IMR-90 (cell line): ENCODE measurements around the gene EIF4H. TPM values are rescaled to one million over a fixed set of nuclear protein-coding genes. Genes with fewer than 3 reads are reported as not detected.
A peak's percentile ranks its signal among the peaks of the same experiment; 100 is the strongest.

Experiments
- ATAC-seq: fragments of 200-7000 bp; cut with Tn5 transposase; 2 replicates; pipeline ENCODE4 v1.9.1; 2020; ENCODE audit warnings: low read depth, mild to moderate bottlenecking, moderate library complexity
- BruUV-seq: library from RNA; stranded (reverse); fragments of 400-500 nt; replicated peaks from 2 replicates; lab custom pipeline; 2021; lab: Mats Ljungman, UMichigan
- CTCF ChIA-PET: fragments of 300-600 bp; formaldehyde crosslinking; extraction: SDS; loops from one replicate; lab custom pipeline; 2021; ENCODE audit warnings: antibody characterized with exemption; lab: Yijun Ruan, JAX
- POLR2A ChIA-PET: fragments of 300-600 bp; sonication (Branson Sonifier 250); formaldehyde crosslinking; loops from one replicate; lab custom pipeline; 2022; ENCODE audit warnings: antibody characterized with exemption; ENCODE audit not compliant: unreplicated experiment; lab: Charles Lee
- DNase-seq: peaks from one replicate; pipeline ENCODE4 v3.0.0; 2013
- H2AFZ ChIP-seq: replicated peaks from 2 replicates; pipeline ENCODE3; 2013; ENCODE audit warnings: low read length, mild to moderate bottlenecking; ENCODE audit not compliant: poor library complexity
- H2AK5ac ChIP-seq: 2 replicates; pipeline ENCODE4 v1.6.1; 2013; ENCODE audit warnings: low read depth, low read length, inconsistent platforms
- H2AK9ac ChIP-seq: replicated peaks from 2 replicates; pipeline ENCODE3; 2013; ENCODE audit warnings: mild to moderate bottlenecking, low read depth, low read length, moderate library complexity; ENCODE audit not compliant: poor library complexity
- H2BK120ac ChIP-seq: 2 replicates; pipeline ENCODE4 v1.6.1; 2013; ENCODE audit warnings: low read depth, low read length, inconsistent platforms
- H2BK15ac ChIP-seq: 3 replicates; pipeline ENCODE4 v1.6.1; 2013; ENCODE audit warnings: low read depth, low read length, inconsistent platforms
- H2BK20ac ChIP-seq: 2 replicates; pipeline ENCODE4 v1.6.1; 2013; ENCODE audit warnings: low read depth, mild to moderate bottlenecking, inconsistent platforms, low read length, moderate library complexity
- H2BK5ac ChIP-seq: 2 replicates; pipeline ENCODE4 v1.6.1; 2013; ENCODE audit warnings: mild to moderate bottlenecking, low read depth, low read length, inconsistent platforms; ENCODE audit not compliant: poor library complexity, severe bottlenecking
- H3K14ac ChIP-seq: replicated peaks from 2 replicates; pipeline ENCODE4 v1.6.1; 2013; ENCODE audit warnings: low read depth, low read length, inconsistent platforms
- H3K18ac ChIP-seq: 2 replicates; pipeline ENCODE4 v1.6.1; 2013; ENCODE audit warnings: low read depth, low read length, control low read depth
- H3K23ac ChIP-seq: 2 replicates; pipeline ENCODE4 v1.6.1; 2013; ENCODE audit warnings: low read depth, low read length, inconsistent platforms
- H3K27ac ChIP-seq: 2 replicates; pipeline ENCODE4 v1.5.1; 2013; ENCODE audit warnings: mild to moderate bottlenecking, control low read depth, low read length; ENCODE audit not compliant: insufficient read depth
- H3K27me3 ChIP-seq: 2 replicates; pipeline ENCODE4 v1.6.1; 2013; ENCODE audit warnings: low read length; ENCODE audit not compliant: control insufficient read depth, insufficient read depth
- H3K36me3 ChIP-seq: 2 replicates; pipeline ENCODE4 v1.6.1; 2013; ENCODE audit warnings: low read length, mixed read lengths; ENCODE audit not compliant: control insufficient read depth, insufficient read depth
- H3K4ac ChIP-seq: 2 replicates; pipeline ENCODE4 v1.6.1; 2013; ENCODE audit warnings: low read depth, low read length, inconsistent platforms
- H3K4me1 ChIP-seq: 2 replicates; pipeline ENCODE4 v1.6.1; 2013; ENCODE audit warnings: low read length, mixed read lengths; ENCODE audit not compliant: control insufficient read depth, insufficient read depth
- H3K4me2 ChIP-seq: 2 replicates; pipeline ENCODE4 v1.6.1; 2013; ENCODE audit warnings: low read depth, mild to moderate bottlenecking, control low read depth, low read length, moderate library complexity
- H3K4me3 ChIP-seq: 2 replicates; pipeline ENCODE4 v1.5.1; 2013; ENCODE audit warnings: low read depth, mild to moderate bottlenecking, control low read depth, low read length, moderate library complexity; ENCODE audit not compliant: insufficient read depth
- H3K56ac ChIP-seq: 2 replicates; pipeline ENCODE4 v1.6.1; 2013; ENCODE audit warnings: low read length, inconsistent platforms; ENCODE audit not compliant: insufficient read depth; ENCODE audit errors: extremely low read depth
- H3K79me1 ChIP-seq, 2 experiments: 2 replicates each; pipeline ENCODE4 v1.6.1; 2013; ENCODE audit warnings: low read length in 2 of 2, inconsistent platforms in 1 of 2, low read depth in 1 of 2
- H3K9ac ChIP-seq: 2 replicates; pipeline ENCODE4 v1.6.1; 2013; ENCODE audit warnings: low read depth, low read length, control low read depth
- H3K9me1 ChIP-seq: 2 replicates; pipeline ENCODE4 v1.6.1; 2013; ENCODE audit warnings: low read length, inconsistent platforms; ENCODE audit not compliant: insufficient read depth
- H3K9me3 ChIP-seq: 2 replicates; pipeline ENCODE4 v1.6.1; 2013; ENCODE audit warnings: low read length; ENCODE audit not compliant: control insufficient read depth, insufficient read depth
- H4K20me1 ChIP-seq: 2 replicates; pipeline ENCODE4 v1.6.1; 2013; ENCODE audit warnings: low read length, inconsistent platforms; ENCODE audit not compliant: insufficient read depth
- H4K5ac ChIP-seq: 2 replicates; pipeline ENCODE4 v1.6.1; 2013; ENCODE audit warnings: mild to moderate bottlenecking, low read depth, low read length, control low read depth
- H4K8ac ChIP-seq, 2 experiments: 2 replicates each; pipeline ENCODE4 v1.6.1; 2013; ENCODE audit warnings: low read depth in 2 of 2, low read length in 2 of 2, control low read depth in 1 of 2, inconsistent platforms in 1 of 2
- H4K91ac ChIP-seq: 2 replicates; pipeline ENCODE4 v1.6.1; 2013; ENCODE audit warnings: low read depth, low read length, inconsistent platforms; ENCODE audit not compliant: insufficient read depth
- BHLHE40 ChIP-seq: fragments of 150-350 bp; IDR thresholded peaks from 2 replicates; pipeline ENCODE4 v1.6.1; 2016; ENCODE audit warnings: mild to moderate bottlenecking, low read depth, low read length
- CEBPB ChIP-seq: IDR thresholded peaks from 2 replicates; pipeline ENCODE4 v1.6.1; 2012; ENCODE audit warnings: low read depth, low read length, improper control_type of control experiment
- CHD1 ChIP-seq: IDR thresholded peaks from 2 replicates; pipeline ENCODE4 v1.6.1; 2012; ENCODE audit warnings: low read depth, low read length, improper control_type of control experiment
- CTCF ChIP-seq: conservative IDR thresholded peaks from 2 replicates; pipeline ENCODE4 v1.5.1; 2012; ENCODE audit warnings: mild to moderate bottlenecking, low read depth, low read length, improper control_type of control experiment
- ELK1 ChIP-seq: fragments of 150-350 bp; IDR thresholded peaks from 2 replicates; pipeline ENCODE4 v1.6.1; 2016; ENCODE audit warnings: low read depth, mild to moderate bottlenecking, low read length, moderate library complexity, borderline replicate concordance
- FOS ChIP-seq: fragments of 150-350 bp; IDR thresholded peaks from 2 replicates; pipeline ENCODE4 v1.6.1; 2016; ENCODE audit warnings: low read depth, low read length
- MAFK ChIP-seq: IDR thresholded peaks from 2 replicates; pipeline ENCODE4 v1.6.1; 2012; ENCODE audit warnings: low read depth, low read length, improper control_type of control experiment
- MAZ ChIP-seq: IDR thresholded peaks from 2 replicates; pipeline ENCODE4 v1.6.1; 2012; ENCODE audit warnings: low read depth, mild to moderate bottlenecking, low read length, improper control_type of control experiment, moderate library complexity, borderline replicate concordance
- MXI1 ChIP-seq: IDR thresholded peaks from 2 replicates; pipeline ENCODE4 v1.6.1; 2012; ENCODE audit warnings: low read depth, mild to moderate bottlenecking, low read length, moderate library complexity, borderline replicate concordance
- NFE2L2 ChIP-seq: fragments of 150-350 bp; IDR thresholded peaks from 2 replicates; pipeline ENCODE4 v1.6.1; 2016; ENCODE audit warnings: low read depth, mild to moderate bottlenecking, low read length
- POLR2A ChIP-seq: IDR thresholded peaks from 2 replicates; pipeline ENCODE4 v1.6.1; 2012; ENCODE audit warnings: mild to moderate bottlenecking, low read depth, low read length
- RAD21 ChIP-seq: IDR thresholded peaks from 2 replicates; pipeline ENCODE4 v1.6.1; 2012; ENCODE audit warnings: low read length, improper control_type of control experiment
- RCOR1 ChIP-seq: IDR thresholded peaks from 2 replicates; pipeline ENCODE4 v1.6.1; 2012; ENCODE audit warnings: mild to moderate bottlenecking, low read length, improper control_type of control experiment; ENCODE audit not compliant: insufficient replicate concordance
- RFX5 ChIP-seq: IDR thresholded peaks from 2 replicates; pipeline ENCODE4 v1.8.0; 2012; ENCODE audit warnings: low read depth, mild to moderate bottlenecking, low read length, moderate library complexity
- SMC3 ChIP-seq: fragments of 150-350 bp; IDR thresholded peaks from 2 replicates; pipeline ENCODE4 v1.6.1; 2016; ENCODE audit warnings: low read depth, mild to moderate bottlenecking, antibody characterized with exemption, low read length, moderate library complexity
- USF2 ChIP-seq: fragments of 150-350 bp; IDR thresholded peaks from 2 replicates; pipeline ENCODE4 v1.6.1; 2017; ENCODE audit warnings: mild to moderate bottlenecking, antibody characterized with exemption, low read length, low read depth
- WGBS, 2 experiments: methylation state at CpG; one replicate each; pipeline versions ENCODE4 v1.1.5 to v1.1.7; 2013; ENCODE audit warnings: missing lambda C conversion rate in 2 of 2; ENCODE audit not compliant: insufficient read length in 1 of 2; ENCODE audit errors: extremely low coverage in 2 of 2; 5-methylcytosine and 5-hydroxymethylcytosine counted together
- dilution Hi-C: fragments of 300-500 bp; cut with HindIII; formaldehyde crosslinking; loops from one replicate; pipeline ENCODE4 v1.14.3; 2018; ENCODE audit warnings: low sequenced_read_pairs; ENCODE audit not compliant: unreplicated experiment
- in situ Hi-C: fragments of 300-500 bp; cut with MboI; formaldehyde crosslinking; loops from 3 replicates; pipeline ENCODE4 v1.14.3; 2019; ENCODE audit warnings: low sequenced_read_pairs, inconsistent platforms, mixed read lengths
- intact Hi-C: fragments of 100-400 bp; cut with micrococcal nuclease; formaldehyde crosslinking; loops from 2 replicates; pipeline ENCODE4 v1.10.0; 2022
- polyA plus RNA-seq, 3 experiments: library from polyadenylated mRNA; depleted of rRNA; stranded (reverse); fragments of >200 nt; gene quantifications; 2 replicates each; pipeline ENCODE4 v1.2.3, GENCODE V29; 2012; ENCODE audit warnings: low replicate concordance in 1 of 3
- total RNA-seq: library from RNA; depleted of rRNA; stranded (reverse); fragments of >200 nt; gene quantifications from 2 replicates; pipeline ENCODE4 v1.2.3, GENCODE V29; 2012

The EIF4H gene
- total and polyA plus RNA-seq, 2 of the 4 experiments (the other 2 are of a cell fraction), result 241 to 321 TPM

- no peak overlapping the region for H3K56ac ChIP-seq
- no peak overlapping the region for H3K4ac ChIP-seq
- CTCF ChIA-PET, result interaction anchor here (0.9 kb wide), 1 partner anchor 9 kb away, joined by 4 read pairs; no protein-coding TSS in a partner anchor
- no peak overlapping the region for H2BK15ac ChIP-seq
- POLR2A ChIA-PET, result no interaction called here
- in situ Hi-C loops, result no loop called here
- H3K23ac ChIP-seq, result no peak overlapping the region
- no peaks in the 10 kb centered on the region for H4K20me1 ChIP-seq
- H4K91ac ChIP-seq, result no peak overlapping the region
- H2BK20ac ChIP-seq, result no peak overlapping the region
- WGBS, 2 experiments, result 100% methylated on average over 1 of the region's 9 CpGs; no CpG with 5 or more reads in 1 of the 2 experiments
- BruUV-seq, result no TSS peak
- ATAC-seq (no peak), DNase-seq (no peak)
- no peak overlapping the region for H3K14ac ChIP-seq
- H3K4me2 ChIP-seq, result no peak overlapping the region
- H4K8ac ChIP-seq, result no peak overlapping the region
- H2AK9ac ChIP-seq, result no peak overlapping the region
- no peak overlapping the region for H3K9ac ChIP-seq
- no peaks in the 10 kb centered on the region for H3K4me1 ChIP-seq
- no peak overlapping the region for H3K27ac ChIP-seq
- no peaks in the 10 kb centered on the region for H3K36me3 ChIP-seq
- no peaks in the 10 kb centered on the region for H3K27me3 ChIP-seq
- dilution Hi-C loops, result no loop called here
- H3K79me1 ChIP-seq, result no peaks in the 10 kb centered on the region
- TF ChIP-seq MAFK (no peak), CTCF (no peak), POLR2A (no peak), RCOR1 (no peak), USF2 (no peak), RAD21 (no peak), CHD1 (no peak), ELK1 (no peak), MXI1 (no peak), RFX5 (no peak), FOS (no peak), SMC3 (no peak), CEBPB (no peak), NFE2L2 (no peak), BHLHE40 (no peak), MAZ (no peak)
- H2AFZ ChIP-seq, result no peak overlapping the region
- intact Hi-C loops, result no loop called here
- no peak overlapping the region for H4K5ac ChIP-seq
- H3K4me3 ChIP-seq, result no peak overlapping the region
- H3K18ac ChIP-seq, result no peak overlapping the region
- H2BK5ac ChIP-seq, result no peak overlapping the region
- H2AK5ac ChIP-seq, result 0 out of 2 replicates have a peak overlapping the region, but pooled peaks have one; percentile 7
- H3K9me3 ChIP-seq, result no peaks in the 10 kb centered on the region
- no peak overlapping the region for H2BK120ac ChIP-seq
- H3K9me1 ChIP-seq, result 0 out of 2 replicates have a peak, but pooled peaks cover 2% of the 10 kb centered on the region
Measured at GRCh38 chr7:74155810-74156395, 18.3 kb upstream of the EIF4H start.
